A549 (cell line): Measurements from ENCODE around the gene NTMT2. TPM values are rescaled to one million over a fixed set of nuclear protein-coding genes. Genes with fewer than 3 reads are reported as not detected.

ENCODE experiments used
- ATAC-seq, 2 experiments: fragments of 200-7000 bp in 1 of 2; fragments of >200 bp in 1 of 2; cut with Nextera tagmentation in 1 of 2; cut with Tn5 transposase in 1 of 2; 3 replicates each; pipeline versions ENCODE4 v1.8.0 to v1.9.1; 2018 to 2020; ENCODE audit warnings: mild to moderate bottlenecking in 1 of 2, moderate library complexity in 1 of 2
- CTCF ChIA-PET: fragments of 300-600 bp; sonication (Branson Sonifier 250); formaldehyde crosslinking; extraction: SDS; loops from one replicate; lab custom pipeline; 2021; ENCODE audit warnings: antibody characterized with exemption, inconsistent platforms; lab: Yijun Ruan, JAX
- POLR2A ChIA-PET: fragments of 350-600 bp; formaldehyde crosslinking; extraction: SDS; loops from one replicate; lab custom pipeline; 2021; ENCODE audit warnings: antibody characterized with exemption, inconsistent platforms; lab: Yijun Ruan, JAX
- DNase-seq, 2 experiments: peaks; one replicate each; pipeline versions ENCODE4 v3.0.0 to v3.0.0-alpha.2; 2011 to 2016; ENCODE audit warnings: low read depth in 1 of 2, low spot score in 1 of 2
- FAIRE-seq: peaks from 2 replicates; lab custom pipeline; 2011; peaks lifted over from hg19 to GRCh38; lab: Jason Lieb, UNC
- H3K27ac ChIP-seq, 2 experiments: fragments of >200 bp; sonication (Bioruptor Twin); formaldehyde crosslinking; 3 replicates each; pipeline ENCODE4 v1.5.1; 2016 to 2017
- H3K4me1 ChIP-seq: fragments of >200 bp; sonication (Bioruptor Twin); formaldehyde crosslinking; 3 replicates; pipeline ENCODE4 v1.6.1; 2016
- H3K4me2 ChIP-seq: fragments of >200 bp; sonication (Bioruptor Twin); formaldehyde crosslinking; 3 replicates; pipeline ENCODE4 v1.6.1; 2016
- H3K4me3 ChIP-seq: fragments of >200 bp; sonication (Bioruptor Twin); formaldehyde crosslinking; 3 replicates; pipeline ENCODE4 v1.5.1; 2016
- H3K9me3 ChIP-seq: fragments of >200 bp; sonication (Bioruptor Twin); formaldehyde crosslinking; 3 replicates; pipeline ENCODE4 v1.6.1; 2016
- ATOH8 ChIP-seq: fragments of 250-450 bp; sonication (Bioruptor Pico); IDR thresholded peaks from 2 replicates; pipeline ENCODE4 v1.5.0; 2020; ENCODE audit warnings: low read depth, mild to moderate bottlenecking, moderate library complexity
- BCL3 ChIP-seq: fragments of >200 bp; sonication (Bioruptor Twin); formaldehyde crosslinking; IDR thresholded peaks from 3 replicates; pipeline ENCODE4 v1.6.1; 2016
- CEBPB ChIP-seq, 2 experiments: fragments of >200 bp in 1 of 2; sonication (Bioruptor Twin) in 1 of 2; formaldehyde crosslinking in 1 of 2; IDR thresholded peaks; 2 replicates each; pipeline ENCODE4 v1.6.1; 2012 to 2016
- CHD2 ChIP-seq: fragments of 150-350 bp; IDR thresholded peaks from 2 replicates; pipeline ENCODE4 v1.6.1; 2014; ENCODE audit warnings: low read length; ENCODE audit not compliant: partially characterized antibody
- EHF ChIP-seq: fragments of 250-450 bp; sonication (Bioruptor Pico); IDR thresholded peaks from 2 replicates; pipeline ENCODE4 v1.5.0; 2020; ENCODE audit warnings: mild to moderate bottlenecking
- EP300 ChIP-seq, 2 experiments: fragments of >200 bp; sonication (Bioruptor Twin); formaldehyde crosslinking; IDR thresholded peaks; 2 replicates in 1 of 2; 3 replicates in 1 of 2; pipeline ENCODE4 v1.6.1; 2016 to 2017
- FOSL2 ChIP-seq, 2 experiments: fragments of 450-650 bp in 1 of 2; fragments of >200 bp in 1 of 2; sonication (Bioruptor Twin) in 1 of 2; formaldehyde crosslinking; IDR thresholded peaks; 2 replicates each; pipeline versions ENCODE4 v1.5.0 to v1.6.1; 2016 to 2020; ENCODE audit warnings: mild to moderate bottlenecking in 1 of 2, moderate library complexity in 1 of 2
- GATA3 ChIP-seq: IDR thresholded peaks from 2 replicates; pipeline ENCODE4 v1.6.1; 2012; ENCODE audit warnings: borderline replicate concordance
- HDAC2 ChIP-seq: fragments of 200-600 bp; sonication (generic); IDR thresholded peaks from 2 replicates; pipeline ENCODE4 v1.6.1; 2016
- HEYL ChIP-seq: fragments of 250-450 bp; sonication (Bioruptor Pico); IDR thresholded peaks from 2 replicates; pipeline ENCODE4 v1.8.0; 2021; ENCODE audit warnings: mild to moderate bottlenecking, moderate library complexity
- HMGXB4 ChIP-seq: fragments of 250-450 bp; sonication (Bioruptor Pico); IDR thresholded peaks from 2 replicates; pipeline ENCODE4 v1.5.0; 2021; ENCODE audit warnings: mild to moderate bottlenecking, moderate library complexity, borderline replicate concordance
- HOXB5 ChIP-seq: fragments of 250-450 bp; sonication (Bioruptor Pico); IDR thresholded peaks from 2 replicates; pipeline ENCODE4 v1.5.0; 2020; ENCODE audit warnings: mild to moderate bottlenecking, moderate library complexity
- JUN ChIP-seq, 2 experiments: fragments of >200 bp; sonication (Bioruptor Twin); formaldehyde crosslinking; IDR thresholded peaks; 2 replicates in 1 of 2; 3 replicates in 1 of 2; pipeline ENCODE4 v1.6.1; 2016 to 2017
- JUNB ChIP-seq: fragments of >200 bp; sonication (Bioruptor Twin); formaldehyde crosslinking; IDR thresholded peaks from 2 replicates; pipeline ENCODE4 v1.6.1; 2016
- KDM1A ChIP-seq: fragments of 200-600 bp; sonication (generic); IDR thresholded peaks from 2 replicates; pipeline ENCODE4 v1.6.1; 2016; ENCODE audit warnings: low read depth, mild to moderate bottlenecking
- KDM5A ChIP-seq: fragments of 200-600 bp; sonication (generic); IDR thresholded peaks from 2 replicates; pipeline ENCODE4 v1.6.1; 2016; ENCODE audit warnings: antibody characterized with exemption, mild to moderate bottlenecking
- MAFK ChIP-seq: fragments of 450-650 bp; IDR thresholded peaks from 2 replicates; pipeline ENCODE4 v1.6.1; 2014; ENCODE audit not compliant: partially characterized antibody
- MAX ChIP-seq: IDR thresholded peaks from 2 replicates; pipeline ENCODE4 v1.6.1; 2012
- NFE2L2 ChIP-seq: fragments of 150-350 bp; conservative IDR thresholded peaks from 2 replicates; pipeline ENCODE4 v1.6.1; 2014; ENCODE audit warnings: low read length
- NR3C1 ChIP-seq: fragments of >200 bp; sonication (Bioruptor Twin); formaldehyde crosslinking; IDR thresholded peaks from 3 replicates; pipeline ENCODE4 v1.6.1; 2017
- POLR2AphosphoS2 ChIP-seq: conservative IDR thresholded peaks from 2 replicates; pipeline ENCODE4 v1.6.1; 2012; ENCODE audit warnings: low read length, improper control_type of control experiment, inconsistent platforms
- RFX5 ChIP-seq: fragments of 450-650 bp; IDR thresholded peaks from 2 replicates; pipeline ENCODE4 v1.7.1; 2014; ENCODE audit warnings: antibody characterized with exemption, mild to moderate bottlenecking, moderate library complexity
- RNF2 ChIP-seq: fragments of 200-600 bp; sonication (generic); IDR thresholded peaks from 2 replicates; pipeline ENCODE4 v1.6.1; 2016; ENCODE audit warnings: low read depth, mild to moderate bottlenecking, antibody characterized with exemption, moderate library complexity, borderline replicate concordance
- SREBF2 ChIP-seq: fragments of 450-650 bp; IDR thresholded peaks from 2 replicates; pipeline ENCODE4 v1.6.1; 2014; ENCODE audit warnings: mild to moderate bottlenecking, moderate library complexity
- USF2 ChIP-seq: fragments of 450-650 bp; IDR thresholded peaks from 2 replicates; pipeline ENCODE4 v1.6.1; 2014; ENCODE audit warnings: antibody characterized with exemption
- ZC3H11A ChIP-seq: fragments of 450-650 bp; IDR thresholded peaks from 2 replicates; pipeline ENCODE4 v1.6.1; 2014; ENCODE audit warnings: antibody characterized with exemption, mild to moderate bottlenecking
- polyA plus RNA-seq, 4 experiments: library from polyadenylated mRNA; depleted of rRNA in 3 of 4; stranded (reverse); fragments of >200 nt; fragmentation: RNase III in 1 of 4; extraction: RNeasy Plus Mini Kit Qiagen cat#74134 plus additional on column Dnase treatment in 1 of 4; gene quantifications; 2 replicates in 3 of 4; 3 replicates in 1 of 4; pipeline ENCODE4 v1.2.3, GENCODE V29; 2011 to 2017

The NTMT2 gene
- polyA plus RNA-seq, 2 of the 4 experiments (the other 2 are of a cell fraction), result not detected

GRCh38 chr1:170198090-170198489, 52.3 kb downstream of the NTMT2 start (continued):
- TF ChIP-seq MAFK (no peak), HDAC2 (no peak), HOXB5 (CRISPR knock-in tag) (no peak)

GRCh38 chr1:170198584-170198983, 52.8 kb downstream of the NTMT2 start:
- POLR2A ChIA-PET, result no interaction called here
- CTCF ChIA-PET, result no interaction called here
- no peak overlapping the region for H3K4me2 ChIP-seq

GRCh38 chr1:170200161-170200560, 54.4 kb downstream of the NTMT2 start:
- no peak for FAIRE-seq
- no peak overlapping the region for H3K4me2 ChIP-seq

More at GRCh38 chr1:170198584-170198983, 52.8 kb downstream of the NTMT2 start:
- DNase-seq (no peak), FAIRE-seq (no peak), ATAC-seq (no peak)
- no peaks in the 10 kb centered on the region for H3K4me1 ChIP-seq
- H3K9me3 ChIP-seq, result no peaks in the 10 kb centered on the region
- no peak for TF ChIP-seq CEBPB (IDR thresholded peaks at IDR 0.05)
- no peak for TF ChIP-seq NFE2L2
- TF ChIP-seq HOXB5 (CRISPR knock-in tag), result no peak
- no peak for TF ChIP-seq ZC3H11A
- TF ChIP-seq USF2, result no peak
- no peak for TF ChIP-seq NR3C1
- no peak for TF ChIP-seq HDAC2
- TF ChIP-seq ATOH8 (CRISPR knock-in tag), result no peak
- TF ChIP-seq EHF (CRISPR knock-in tag), result no peak
- no peak overlapping the region for H3K4me3 ChIP-seq
- H3K27ac ChIP-seq, result no peak overlapping the region

More at GRCh38 chr1:170200161-170200560, 54.4 kb downstream of the NTMT2 start:
- no peaks in the 10 kb centered on the region for H3K4me1 ChIP-seq
- no peak overlapping the region for H3K27ac ChIP-seq
- CTCF ChIA-PET, result no interaction called here
- TF ChIP-seq RNF2, result no peak
- no peak for TF ChIP-seq MAX
- no peak for TF ChIP-seq MAFK
- no peak for TF ChIP-seq JUNB
- TF ChIP-seq KDM5A, result no peak
- no peak for TF ChIP-seq CHD2
- TF ChIP-seq SREBF2, result no peak
- no peak for TF ChIP-seq POLR2AphosphoS2
- TF ChIP-seq RFX5, result no peak
- no peak for TF ChIP-seq GATA3
- no peak for TF ChIP-seq HEYL (CRISPR knock-in tag)
- TF ChIP-seq HMGXB4 (CRISPR knock-in tag), result no peak
- no peak for TF ChIP-seq KDM1A
- no peak for TF ChIP-seq EP300 (IDR thresholded peaks at IDR 0.05)
- TF ChIP-seq FOSL2 (IDR thresholded peaks at IDR 0.05), result no peak
- no peak for TF ChIP-seq FOSL2 (CRISPR knock-in tag; IDR thresholded peaks at IDR 0.05)
- TF ChIP-seq BCL3, result no peak
- no peak for TF ChIP-seq JUN (IDR thresholded peaks at IDR 0.05)
- no peak for DNase-seq
- POLR2A ChIA-PET, result no interaction called here
- no peaks in the 10 kb centered on the region for H3K9me3 ChIP-seq
- H3K4me3 ChIP-seq, result no peak overlapping the region
- no peak for ATAC-seq
